Adrenal gland (tissue), 12 donors: ENCODE results near the gene KCNH5. TPM values are rescaled to one million over a fixed set of nuclear protein-coding genes. Genes with fewer than 3 reads are reported as not detected.

ENCODE experiments used
- DNase-seq, 7 donors: peaks; one replicate each; pipeline ENCODE4 v3.0.0-alpha.2; 2019 to 2020
- H3K27ac ChIP-seq, 5 donors: fragments of 200-600 bp; sonication (generic) in 4 of 5; 1 replicate in 3 of 5; 2 replicates in 2 of 5; pipeline versions ENCODE4 v1.5.1 to v1.8.0; 2016 to 2020; ENCODE audit warnings: mild to moderate bottlenecking in 1 of 5
- H3K27me3 ChIP-seq: fragments of 200-600 bp; 2 replicates; pipeline ENCODE4 v1.8.0; 2021
- H3K36me3 ChIP-seq, 2 donors: fragments of 200-600 bp; replicated peaks in 1 of 2; 1 replicate in 1 of 2; 2 replicates in 1 of 2; pipeline versions ENCODE4 v1.5.1 to v1.8.0; 2018 to 2022
- H3K4me1 ChIP-seq, 2 donors: fragments of 200-600 bp; replicated peaks in 1 of 2; 1 replicate in 1 of 2; 2 replicates in 1 of 2; pipeline versions ENCODE4 v1.5.1 to v1.8.0; 2018 to 2021
- H3K4me3 ChIP-seq, 4 donors: fragments of 200-600 bp; sonication (generic) in 3 of 4; one replicate each; pipeline ENCODE4 v1.5.1; 2016 to 2018
- H3K9me3 ChIP-seq, 3 donors: fragments of 200-600 bp; sonication (generic) in 1 of 3; replicated peaks in 1 of 3; 1 replicate in 2 of 3; 2 replicates in 1 of 3; pipeline versions ENCODE4 v1.5.1 to v1.8.0; 2016 to 2021
- CTCF ChIP-seq, 6 experiments: fragments of 450-650 bp in 4 of 6; fragments of 200-600 bp in 2 of 6; sonication (generic) in 1 of 6; IDR thresholded peaks; 1 replicate in 5 of 6; 2 replicates in 1 of 6; pipeline versions ENCODE4 v1.5.1 to v1.8.0; 2016 to 2021; ENCODE audit warnings: antibody characterized with exemption in 6 of 6, mild to moderate bottlenecking in 2 of 6, moderate library complexity in 1 of 6
- POLR2A ChIP-seq, 2 donors: fragments of 450-650 bp; IDR thresholded peaks; one replicate each; pipeline ENCODE4 v1.6.1; 2017; ENCODE audit warnings: antibody characterized with exemption in 2 of 2, mild to moderate bottlenecking in 2 of 2, moderate library complexity in 1 of 2
- WGBS, 4 donors: extraction: QIAGEN DNeasy Blood & Tissue Kit in 2 of 4; methylation state at CpG; one replicate each; pipeline versions ENCODE4 v1.1.5 to v1.1.7; 2013 to 2017; 5-methylcytosine and 5-hydroxymethylcytosine counted together
- intact Hi-C, 2 donors: fragments of 100-400 bp; cut with DNase I; formaldehyde crosslinking; loops; one replicate each; pipeline versions ENCODE4 v1.14.1 to v1.15.0; 2022 to 2023
- polyA plus RNA-seq, 3 donors: library from polyadenylated mRNA; stranded (reverse); fragments of 200-250 nt in 2 of 3; fragments of 350-450 nt in 1 of 3; fragmentation: Illumina TruSeq in 1 of 3; extraction: RNeasy Lipid Tissue Mini Kit (QIAGEN cat#74804) in 1 of 3; gene quantifications; one replicate each; pipeline ENCODE4 v1.2.3, GENCODE V29; 2013 to 2014
- total RNA-seq, 9 donors: library from RNA; depleted of rRNA in 4 of 9; stranded (reverse); fragments of >200 nt in 4 of 9; fragments of 120-200 nt in 1 of 9; fragmentation: NEBNext Ultra II Directional in 1 of 9; extraction: Animal tissue kit (Norgen Biotek cat#: 25700) in 1 of 9; gene quantifications; one replicate each; pipeline versions ENCODE4 v1.1.0 to v1.2.4, GENCODE V29; 2013 to 2023
- donor health status: healthy with polysubstance abuse.
- donor health status: Bipolar disorder and iron deficiency.
- donor health status: DM: yes; HTN: yes; CAD: no.
- donor health status: DM: no; HTN: no; CAD: no.
- donor health status: DM: no; HTN: no; CAD: no.
- donor health status: DM: yes; HTN: yes; CAD: no.

Gene KCNH5
- total and polyA plus RNA-seq, 12 donors: 0.10 to 3.2 (median 0.84) TPM; not detected in 4

GRCh38 chr14:62777510-62777909, 267.7 kb downstream of the KCNH5 start:
- Histone ChIP-seq H3K9me3 (no peaks in the 10 kb centered on the region), H3K36me3 (no peaks in the 10 kb centered on the region), H3K27me3 (no peaks in the 10 kb centered on the region), H3K4me1 (no peaks in the 10 kb centered on the region), H3K4me3 (no peak overlapping the region), H3K27ac (no peak overlapping the region)
- no peak for DNase-seq
- intact Hi-C loops: no loop called here
- 70 to 82% (median 73%) methylated on average over 2 of the region's 2 CpGs for WGBS, 4 donors
- TF ChIP-seq CTCF (IDR thresholded peaks at IDR 0.05): no peak
- no peak for TF ChIP-seq POLR2A (IDR thresholded peaks at IDR 0.05)

GRCh38 chr14:62776300-62776699, 269.0 kb downstream of the KCNH5 start:
- intact Hi-C loops: no loop called here
- H3K4me1 ChIP-seq: no peaks in the 10 kb centered on the region
- H3K4me3 ChIP-seq: no peak overlapping the region
- no peaks in the 10 kb centered on the region for H3K9me3 ChIP-seq
- no peak for DNase-seq
- no peaks in the 10 kb centered on the region for H3K36me3 ChIP-seq
- no peak overlapping the region for H3K27ac ChIP-seq
- 65 to 89% (median 75%) methylated on average over 1 of the region's 1 CpG for WGBS, 4 donors
- no peak for TF ChIP-seq CTCF (IDR thresholded peaks at IDR 0.05)
- no peak for TF ChIP-seq POLR2A (IDR thresholded peaks at IDR 0.05)
- no peaks in the 10 kb centered on the region for H3K27me3 ChIP-seq

- no peaks in the 10 kb centered on the region for H3K4me1 ChIP-seq
- H3K9me3 ChIP-seq: no peaks in the 10 kb centered on the region
- no peaks in the 10 kb centered on the region for H3K27me3 ChIP-seq
- WGBS, 4 donors: 64 to 77% (median 66%) methylated on average over 2 of the region's 2 CpGs
- no peak for DNase-seq
- H3K36me3 ChIP-seq: no peaks in the 10 kb centered on the region
- intact Hi-C loops: no loop called here
- TF ChIP-seq POLR2A (IDR thresholded peaks at IDR 0.05) (no peak), CTCF (IDR thresholded peaks at IDR 0.05) (no peak)
- no peak overlapping the region for H3K27ac ChIP-seq
- H3K4me3 ChIP-seq: no peak overlapping the region
These were observed 276.5 kb downstream of the KCNH5 start for GRCh38 chr14:62768753-62769152.

- no peak for TF ChIP-seq POLR2A (IDR thresholded peaks at IDR 0.05)
- no peak for TF ChIP-seq CTCF (IDR thresholded peaks at IDR 0.05)
- intact Hi-C loops: no loop called here
- H3K27ac ChIP-seq: no peak overlapping the region
- H3K4me3 ChIP-seq: no peak overlapping the region
- H3K36me3 ChIP-seq: no peaks in the 10 kb centered on the region
- DNase-seq: no peak
- no peaks in the 10 kb centered on the region for H3K4me1 ChIP-seq
- no peaks in the 10 kb centered on the region for H3K27me3 ChIP-seq
- H3K9me3 ChIP-seq: no peaks in the 10 kb centered on the region
These were observed 281.3 kb downstream of the KCNH5 start for GRCh38 chr14:62763951-62764350.
